Measurements from ENCODE around the gene ARFGAP3. TPM values are rescaled to one million over a fixed set of nuclear protein-coding genes. Genes with fewer than 3 reads are reported as not detected.
A peak's percentile ranks its signal among the peaks of the same experiment; 100 is the strongest.

ARFGAP3 gene, protein sequence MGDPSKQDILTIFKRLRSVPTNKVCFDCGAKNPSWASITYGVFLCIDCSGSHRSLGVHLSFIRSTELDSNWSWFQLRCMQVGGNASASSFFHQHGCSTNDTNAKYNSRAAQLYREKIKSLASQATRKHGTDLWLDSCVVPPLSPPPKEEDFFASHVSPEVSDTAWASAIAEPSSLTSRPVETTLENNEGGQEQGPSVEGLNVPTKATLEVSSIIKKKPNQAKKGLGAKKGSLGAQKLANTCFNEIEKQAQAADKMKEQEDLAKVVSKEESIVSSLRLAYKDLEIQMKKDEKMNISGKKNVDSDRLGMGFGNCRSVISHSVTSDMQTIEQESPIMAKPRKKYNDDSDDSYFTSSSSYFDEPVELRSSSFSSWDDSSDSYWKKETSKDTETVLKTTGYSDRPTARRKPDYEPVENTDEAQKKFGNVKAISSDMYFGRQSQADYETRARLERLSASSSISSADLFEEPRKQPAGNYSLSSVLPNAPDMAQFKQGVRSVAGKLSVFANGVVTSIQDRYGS
- 46.8 TPM for total RNA-seq

DNA sequence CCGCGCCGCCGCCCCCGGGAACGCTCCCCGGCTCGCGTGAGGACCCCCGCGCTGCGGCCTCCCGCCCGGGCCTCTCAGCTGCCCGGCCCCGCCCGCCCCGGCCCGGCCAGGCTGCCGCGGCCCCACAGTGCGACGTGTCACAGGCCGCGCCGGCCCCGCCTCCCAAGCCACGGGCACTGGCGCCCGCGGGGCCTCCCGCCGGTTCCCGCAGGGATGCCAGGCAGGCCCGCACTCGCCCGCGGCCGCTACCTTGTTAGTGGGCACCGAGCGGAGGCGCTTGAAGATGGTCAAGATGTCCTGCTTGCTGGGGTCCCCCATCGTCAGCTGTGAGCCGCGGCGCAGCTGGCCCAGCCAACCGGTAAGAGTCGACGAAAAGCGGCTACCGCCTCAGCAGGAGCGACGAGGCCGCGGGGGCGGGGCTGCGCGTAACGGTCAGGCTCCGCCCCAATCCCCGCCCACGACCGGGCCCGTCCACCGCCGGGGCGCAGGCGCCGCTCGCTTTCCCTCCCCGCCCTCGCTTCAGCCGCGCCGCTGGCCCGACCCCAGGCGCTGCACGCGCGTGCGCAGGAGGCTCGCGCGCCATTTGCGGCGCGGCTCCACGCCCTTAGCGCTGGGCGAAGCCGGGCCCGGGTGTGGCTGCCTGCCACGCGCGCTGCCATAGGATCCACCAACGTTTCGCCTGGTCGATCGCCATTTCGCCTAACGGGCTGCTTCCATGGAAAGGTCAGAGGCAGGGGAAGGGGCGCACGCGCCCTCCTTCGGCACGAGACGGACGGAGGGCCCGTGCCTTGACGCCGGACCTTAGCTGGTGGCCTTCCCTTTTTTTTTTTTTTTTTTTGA is at the start of gene ARFGAP3:
Gene ARFGAP3 (minus strand): TSS at position 409 of the 840 bp plus-strand sequence. CDS start 91 bp downstream, at position 318.
- ATAC-seq = peak; percentile 98
- DNase-seq (ENCODE audit: low spot score) = peak; percentile 97
- intact Hi-C loops (cut with DNase I) = no loop called here

DNA sequence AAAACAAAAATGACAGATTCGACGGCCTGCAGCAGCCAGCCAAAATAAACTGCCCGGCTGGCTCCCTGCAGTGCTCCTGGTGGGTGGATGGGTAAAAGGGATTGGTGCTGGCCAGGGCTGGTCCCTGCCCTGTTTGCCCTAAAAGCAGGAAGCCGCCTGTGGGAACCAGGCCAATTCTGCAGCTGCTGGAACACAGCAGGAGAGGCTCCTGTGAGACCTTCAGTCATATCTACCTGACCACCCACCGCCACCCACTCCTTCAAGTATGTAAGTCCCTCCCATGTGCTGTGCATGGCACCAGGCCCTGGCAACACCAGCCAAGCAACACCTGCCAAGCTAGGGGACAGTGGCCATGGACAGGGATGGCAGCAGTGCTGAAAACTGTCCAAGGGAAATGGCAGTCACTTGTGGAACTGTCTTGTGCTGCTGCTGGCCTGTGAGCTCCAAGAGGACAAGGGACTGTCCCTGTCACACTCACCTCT is 48.7 kb upstream of the ARFGAP3 start:
- intact Hi-C loops (cut with DNase I) = no loop called here
- ATAC-seq = no peak
- DNase-seq (ENCODE audit: low spot score) = no peak

DNA sequence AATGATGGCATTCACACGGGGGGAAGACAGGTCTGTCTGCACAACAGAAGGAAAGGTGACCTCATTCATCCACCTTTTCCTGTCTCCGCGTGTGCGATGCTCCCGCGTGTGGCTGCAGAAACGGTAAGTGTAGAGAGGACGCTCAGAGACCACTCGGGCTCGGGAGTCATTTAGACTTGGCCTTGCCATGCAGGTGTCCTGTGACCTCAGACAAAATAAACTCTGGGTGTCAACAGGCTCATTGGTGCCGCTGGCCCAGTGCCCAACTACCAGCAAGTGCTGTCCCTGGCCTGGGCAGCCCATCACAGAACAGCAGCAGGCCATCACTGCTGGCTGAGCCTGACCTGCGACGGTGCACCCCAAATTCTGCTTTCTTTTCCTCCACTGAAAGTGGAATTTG is 48.1 kb upstream of the ARFGAP3 start:
- intact Hi-C loops (cut with DNase I) = no loop called here
- DNase-seq (ENCODE audit: low spot score) (no peak), ATAC-seq (no peak)

DNA sequence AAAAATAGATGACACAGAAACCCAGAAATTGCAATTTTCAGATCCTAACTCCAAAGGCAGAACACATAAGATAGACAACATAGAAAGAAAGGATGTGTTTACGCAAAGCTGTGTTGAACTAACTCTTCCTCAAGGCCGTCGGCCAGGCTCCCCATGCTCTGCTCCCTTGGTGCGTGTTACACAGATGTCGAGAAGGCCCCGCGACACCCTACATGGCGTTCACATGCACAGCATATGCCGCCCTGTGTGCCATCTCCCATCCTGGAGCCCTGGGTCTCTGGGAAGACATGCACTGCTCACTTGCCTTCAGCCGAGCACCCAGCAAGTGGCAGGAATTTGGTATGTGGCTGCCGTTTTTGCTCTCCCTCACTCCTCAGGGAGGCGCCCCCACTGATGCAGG is 47.0 kb upstream of the ARFGAP3 start:
- ATAC-seq (no peak), DNase-seq (ENCODE audit: low spot score) (no peak)
- intact Hi-C loops (cut with DNase I) = no loop called here

DNA sequence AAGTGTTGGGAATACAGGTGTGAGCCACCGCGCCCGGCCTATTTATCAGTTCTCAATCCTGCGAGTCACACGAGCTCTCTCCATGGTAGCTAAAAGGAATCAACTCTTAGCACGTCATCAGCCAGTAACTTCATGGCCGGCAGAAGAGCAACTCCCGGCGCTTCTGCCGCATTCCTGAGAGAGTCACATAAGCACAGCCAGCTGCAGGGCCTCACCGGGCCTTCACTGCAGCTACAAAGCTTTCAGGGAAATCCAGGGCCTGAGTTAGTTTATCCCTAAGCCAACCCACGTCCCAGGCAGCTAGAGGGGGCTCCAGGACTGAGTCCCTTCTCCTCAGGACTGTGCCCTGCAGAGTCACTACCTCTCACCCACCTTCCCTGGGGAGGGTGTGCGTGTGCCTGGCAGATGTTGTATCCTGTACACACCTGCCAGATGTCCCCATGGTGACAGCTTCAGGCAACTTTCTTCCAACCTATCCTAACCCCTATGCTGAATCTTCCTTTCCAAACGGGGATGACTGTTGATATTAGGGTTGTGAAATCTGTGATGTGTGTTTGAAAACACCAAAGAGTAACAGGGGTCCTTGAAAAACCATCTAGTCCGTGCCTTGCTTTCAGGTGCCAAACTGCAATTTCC is 45.9 kb upstream of the ARFGAP3 start:
- intact Hi-C loops (cut with DNase I) = no loop called here
- ATAC-seq (no peak), DNase-seq (ENCODE audit: low spot score) (no peak)

DNA sequence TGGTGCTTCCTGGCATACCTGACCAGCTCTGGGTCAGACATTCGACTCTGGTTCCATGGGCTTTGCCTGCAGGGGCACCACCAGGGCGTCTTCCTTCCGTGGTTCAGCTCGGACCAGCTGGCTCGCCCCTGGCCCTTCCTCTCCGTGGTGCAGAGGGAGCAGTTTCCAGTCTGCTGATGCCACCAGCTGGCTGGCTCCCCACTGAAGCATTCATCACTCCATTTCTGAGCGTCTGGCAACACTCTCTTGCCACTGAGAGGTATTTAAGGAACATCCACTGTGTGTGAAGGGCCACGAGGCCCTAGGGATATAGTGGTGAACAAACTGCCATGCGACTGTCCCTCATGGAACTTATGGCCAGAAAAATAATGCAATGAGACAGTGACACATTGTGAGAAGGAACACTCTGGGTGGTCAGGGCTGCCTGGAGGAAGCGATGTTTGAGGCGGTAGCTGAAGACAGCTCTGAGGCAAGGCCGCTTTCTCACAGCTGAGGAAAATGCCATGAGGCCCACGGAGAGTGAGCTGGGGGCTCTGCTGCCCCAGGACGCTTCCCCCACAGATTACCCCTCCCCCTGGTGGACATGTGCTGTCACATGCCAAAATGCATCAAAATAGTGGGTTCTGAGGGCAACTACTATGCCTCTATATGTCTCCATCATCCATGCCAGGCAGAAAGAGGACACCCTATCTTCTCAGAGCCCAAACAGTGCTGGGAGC is 44.9 kb upstream of the ARFGAP3 start:
- ATAC-seq (no peak), DNase-seq (ENCODE audit: low spot score) (no peak)
- intact Hi-C loops (cut with DNase I) = no loop called here

DNA sequence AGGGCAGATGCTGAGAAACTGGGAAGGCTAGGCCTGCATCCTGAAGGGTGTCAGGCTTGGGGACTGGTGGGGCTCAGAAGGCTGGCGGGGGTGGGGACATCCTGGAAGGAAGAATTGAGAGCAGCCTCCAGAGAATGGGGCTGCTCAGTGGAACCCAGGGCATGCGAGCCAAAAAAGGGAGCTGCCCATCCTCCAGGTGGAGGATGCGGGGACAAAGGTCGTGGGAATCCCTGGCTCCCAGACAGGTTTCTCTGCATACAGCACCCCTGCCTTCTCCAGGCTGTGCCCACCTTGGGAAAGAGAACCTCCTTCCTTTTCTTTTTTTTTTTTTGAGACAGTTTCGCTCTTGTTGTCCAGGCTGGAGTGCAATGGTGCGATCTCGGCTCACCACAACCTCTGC is 40.9 kb upstream of the ARFGAP3 start:
- no peak for DNase-seq (ENCODE audit: low spot score)
- no peak for ATAC-seq
- intact Hi-C loops (cut with DNase I) = no loop called here

DNA sequence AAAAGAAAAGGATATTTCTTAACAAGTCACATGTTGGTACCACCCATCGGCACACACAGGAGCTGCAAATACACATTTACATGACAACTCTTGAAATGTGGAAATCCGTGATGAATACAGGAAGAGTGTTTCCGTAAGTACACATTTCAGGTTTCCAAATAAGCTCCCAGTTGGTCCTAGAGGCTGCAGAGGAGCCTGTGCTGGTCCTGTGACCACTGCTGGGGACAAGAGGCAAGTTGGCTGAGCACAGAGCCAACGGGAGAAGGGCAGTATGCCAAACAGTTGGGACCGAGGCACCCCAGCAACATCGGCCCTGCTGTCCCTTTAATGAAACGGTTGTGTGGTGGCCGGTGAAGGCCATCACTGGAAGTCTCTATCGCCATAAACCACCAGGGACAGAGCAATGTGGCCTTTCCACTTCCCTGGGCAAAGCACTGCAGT is 38.5 kb upstream of the ARFGAP3 start:
- intact Hi-C loops (cut with DNase I) = no loop called here
- ATAC-seq = no peak
- no peak for DNase-seq (ENCODE audit: low spot score)

DNA sequence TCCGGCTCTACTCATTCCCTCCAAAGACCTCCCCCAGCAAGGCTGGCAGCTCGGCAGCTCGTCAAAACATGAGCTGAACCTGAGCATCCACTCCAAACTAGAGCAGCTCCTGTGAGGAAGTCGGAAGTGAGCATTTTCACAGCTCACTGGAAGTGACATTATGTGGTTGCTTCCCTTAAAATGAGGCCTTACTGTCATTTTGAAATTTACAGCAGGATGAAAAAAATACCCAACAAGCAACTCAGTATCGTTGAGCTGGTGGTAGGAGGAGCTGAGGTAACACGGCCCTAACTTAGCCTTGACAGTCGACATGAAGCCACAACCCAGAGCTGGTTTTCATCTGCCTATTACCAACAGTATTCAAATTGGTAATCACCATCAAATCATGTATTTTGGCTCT is 38.0 kb upstream of the ARFGAP3 start:
- ATAC-seq (no peak), DNase-seq (ENCODE audit: low spot score) (no peak)
- intact Hi-C loops (cut with DNase I) = no loop called here

DNA sequence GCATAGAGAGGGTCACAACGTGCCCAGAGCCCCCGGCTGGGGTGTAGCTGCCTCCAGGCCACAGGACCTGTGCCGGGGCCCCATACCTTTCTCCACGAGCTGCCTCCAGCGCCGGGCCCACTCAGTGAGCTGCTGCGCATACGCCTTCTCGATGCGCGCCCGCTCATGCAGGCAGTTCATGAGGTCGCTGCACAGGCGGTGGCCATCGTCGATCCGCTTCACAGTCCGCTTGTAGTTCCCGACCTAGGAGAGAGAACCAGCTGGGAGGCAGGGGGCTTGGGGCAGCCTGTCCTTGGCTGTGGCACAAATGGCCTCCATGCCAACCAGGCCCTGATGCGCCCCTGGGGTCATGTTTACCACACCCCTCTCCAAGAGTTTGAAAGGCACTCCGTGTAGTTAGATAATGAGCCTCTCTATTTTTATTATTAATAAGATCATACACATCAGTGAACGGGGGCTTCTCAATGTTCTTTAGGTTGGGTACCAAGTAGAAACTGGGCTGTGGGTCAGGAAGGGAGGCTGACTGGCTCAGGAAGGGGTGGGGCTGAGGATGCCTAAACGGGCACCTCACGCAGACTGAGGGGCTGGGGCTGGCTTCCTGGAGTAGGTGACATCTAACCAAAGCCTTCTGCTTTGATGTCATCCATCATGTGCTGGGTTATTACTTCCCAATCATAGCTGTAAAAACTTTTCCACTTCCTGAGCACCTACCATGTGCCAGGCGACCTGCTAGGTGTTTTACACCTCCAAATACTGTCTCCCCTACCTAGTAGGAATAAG is 36.5 kb upstream of the ARFGAP3 start:
- intact Hi-C loops (cut with DNase I) = loop anchor here (1.0 kb wide), 1 partner anchor 33 kb away; no protein-coding TSS in a partner anchor
- DNase-seq (ENCODE audit: low spot score) (no peak), ATAC-seq (no peak)

DNA sequence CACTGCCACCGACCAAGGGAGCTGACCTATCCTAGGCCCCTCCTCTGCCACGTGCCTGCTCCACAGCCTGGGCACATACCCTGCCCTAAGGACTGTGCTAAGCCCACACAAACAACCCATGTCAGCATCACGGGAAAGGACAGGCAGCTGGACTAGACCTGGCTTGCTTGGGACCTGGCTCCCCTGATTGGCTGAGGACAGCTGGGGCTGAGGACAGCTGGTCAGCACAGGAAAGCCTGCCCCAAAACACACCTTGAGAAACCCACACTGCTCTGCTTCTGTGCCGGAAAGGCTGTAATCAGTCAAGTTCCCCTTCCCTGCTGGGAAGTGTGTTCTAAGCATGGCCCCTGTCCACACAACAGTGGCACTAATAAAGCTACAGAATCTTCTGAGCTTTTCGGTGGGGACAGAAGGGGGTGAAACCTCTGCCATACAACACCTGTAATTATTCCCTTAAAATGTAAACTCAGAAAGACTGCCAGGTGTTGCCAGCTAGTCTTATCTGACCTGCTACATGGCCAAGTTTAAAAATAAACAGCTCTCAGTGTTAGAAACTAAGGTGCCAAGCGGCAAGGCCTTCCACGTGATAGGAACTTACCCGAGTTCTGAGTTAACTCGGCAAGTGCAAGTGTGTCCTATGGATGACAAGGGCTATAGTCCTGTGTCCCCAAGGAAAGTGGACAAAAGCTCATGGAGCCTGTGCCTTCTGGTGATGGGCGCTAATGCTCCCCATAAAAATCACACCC is 35.7 kb upstream of the ARFGAP3 start:
- intact Hi-C loops (cut with DNase I) = no loop called here
- DNase-seq (ENCODE audit: low spot score) = no peak
- ATAC-seq = no peak

DNA sequence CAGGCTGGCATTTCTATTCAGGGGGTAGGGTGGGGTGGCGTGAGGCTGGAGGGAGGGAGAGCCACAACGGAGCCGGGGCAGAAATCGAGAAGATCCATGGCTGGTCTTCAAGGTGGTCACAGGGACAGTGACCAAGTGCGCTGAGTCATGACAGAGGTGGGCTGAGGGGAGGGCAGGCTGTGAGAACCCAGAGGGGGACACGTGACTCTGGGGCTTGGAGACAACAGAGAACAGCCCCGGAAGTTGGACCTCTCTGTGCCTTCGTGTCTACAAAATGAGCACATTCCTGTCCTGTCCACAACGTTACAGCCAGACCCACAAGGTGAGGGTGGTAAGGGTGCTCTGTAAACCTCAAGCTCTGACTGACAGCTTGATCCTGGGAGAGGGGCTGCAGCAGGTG is 35.1 kb upstream of the ARFGAP3 start:
- intact Hi-C loops (cut with DNase I) = no loop called here
- no peak for DNase-seq (ENCODE audit: low spot score)
- no peak for ATAC-seq

DNA sequence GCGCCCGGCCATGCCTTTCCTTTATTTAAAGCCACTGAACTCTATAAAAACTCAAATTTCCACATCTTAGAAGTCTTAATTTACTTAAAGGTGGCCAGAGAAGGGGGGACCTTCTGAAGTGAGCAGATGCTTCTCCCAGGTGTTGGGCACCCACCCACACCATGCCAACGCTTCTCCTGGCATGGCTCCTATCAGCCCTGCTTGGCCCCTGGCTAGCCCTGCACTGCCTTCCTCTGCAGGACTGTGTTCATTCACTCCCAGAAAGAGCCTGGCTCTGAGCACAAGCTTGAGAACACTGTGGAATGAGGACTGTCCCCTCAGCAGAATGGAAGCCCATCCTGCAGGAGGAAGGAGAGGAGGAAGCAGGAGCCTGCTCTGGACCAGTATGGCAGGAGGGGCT is 34.6 kb upstream of the ARFGAP3 start:
- intact Hi-C loops (cut with DNase I) = no loop called here
- no peak for DNase-seq (ENCODE audit: low spot score)
- no peak for ATAC-seq

DNA sequence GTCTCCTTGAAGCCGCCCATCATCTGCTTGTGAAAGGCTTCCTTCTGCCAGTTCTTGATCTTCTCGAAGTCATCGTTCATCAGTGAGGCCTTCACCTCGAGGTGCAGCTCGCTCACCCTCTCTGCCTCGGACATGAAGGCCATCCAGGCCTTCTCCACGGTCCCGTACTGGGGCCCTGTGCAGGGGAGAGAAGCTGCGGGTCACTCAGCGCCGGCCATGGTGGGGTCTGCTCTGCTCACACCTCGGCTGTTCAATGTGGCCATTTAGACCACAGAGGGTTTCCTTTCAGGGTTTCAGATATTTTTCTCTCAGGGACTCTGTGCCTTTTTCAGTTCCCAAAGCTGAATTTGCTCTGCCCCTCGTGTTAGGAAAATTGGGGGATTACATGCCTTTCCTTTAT is 33.9 kb upstream of the ARFGAP3 start:
- no peak for DNase-seq (ENCODE audit: low spot score)
- no peak for ATAC-seq
- intact Hi-C loops (cut with DNase I) = no loop called here

DNA sequence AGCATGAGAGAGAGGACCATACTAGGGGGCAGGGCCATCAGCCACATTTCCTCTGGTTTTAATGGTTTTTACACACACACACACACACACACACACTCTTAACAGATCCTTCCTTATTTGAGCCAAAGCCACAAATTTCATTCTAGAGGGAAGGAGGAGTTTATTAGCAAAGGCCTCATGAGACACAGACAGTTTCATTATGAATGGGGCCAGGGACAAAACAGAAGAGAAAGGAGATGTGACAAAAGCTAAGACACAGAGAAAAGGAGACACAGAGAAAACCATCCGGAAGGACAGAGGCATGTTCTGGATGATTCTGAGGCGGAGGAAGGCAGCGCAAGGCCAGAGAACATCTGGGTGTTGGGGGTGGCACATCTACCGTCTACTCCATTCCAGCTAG is 32.2 kb upstream of the ARFGAP3 start:
- DNase-seq (ENCODE audit: low spot score) (no peak), ATAC-seq (peak; percentile 66)
- intact Hi-C loops (cut with DNase I) = no loop called here

DNA sequence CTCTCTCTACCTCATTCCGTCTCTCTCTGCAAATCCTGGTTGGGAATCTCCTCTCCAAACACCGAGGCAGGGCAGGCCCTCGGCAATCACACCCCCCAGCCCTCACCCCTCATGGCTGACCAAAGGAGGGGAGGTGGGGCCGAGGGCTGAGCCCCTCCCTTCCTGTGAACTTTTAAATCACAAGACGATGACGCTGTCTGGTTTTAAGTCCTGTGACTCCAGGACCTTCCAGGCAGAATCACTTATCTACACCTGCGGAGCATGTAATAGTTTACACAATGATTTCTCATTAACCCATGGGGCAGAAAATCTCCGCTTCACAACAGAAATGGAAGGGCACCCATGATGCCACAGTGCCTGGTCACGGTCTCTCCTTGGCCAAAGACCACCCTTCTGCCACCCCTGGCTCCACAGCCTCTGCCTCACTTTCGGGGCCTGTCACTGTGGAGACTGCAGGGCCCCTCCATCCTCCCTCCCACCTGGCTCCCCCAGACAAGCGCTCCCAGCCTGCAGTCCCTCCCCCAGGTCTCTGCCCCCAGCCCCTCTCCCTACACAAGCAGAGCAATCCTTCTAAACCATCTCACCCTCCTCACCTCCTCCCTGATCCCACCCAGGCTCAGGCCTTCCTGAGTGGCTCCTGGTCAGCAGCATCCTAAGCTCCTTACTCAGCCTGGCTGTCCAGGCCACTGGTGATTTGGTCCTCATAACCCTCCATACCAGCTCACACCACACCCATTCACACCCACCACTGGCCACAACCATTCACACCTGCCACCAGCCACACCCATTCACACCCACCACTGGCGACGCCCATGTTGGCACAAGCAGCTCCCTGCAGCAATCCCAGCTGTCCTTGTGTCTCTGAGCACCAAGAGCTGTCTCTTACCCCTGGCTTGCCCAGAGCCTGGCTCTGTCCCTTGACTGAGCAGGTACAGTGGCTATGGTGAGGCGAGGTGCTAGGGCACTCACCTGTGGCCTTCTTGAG is 30.7 kb upstream of the ARFGAP3 start:
- intact Hi-C loops (cut with DNase I) = no loop called here
- DNase-seq (ENCODE audit: low spot score) (no peak), ATAC-seq (no peak)
